IPS-15b (cell line): Measurements from ENCODE around the gene ARMH2.

ENCODE experiments used
- H3K27me3 ChIP-seq: one replicate; pipeline ENCODE4 v1.6.1; 2013; ENCODE audit warnings: low read length; ENCODE audit not compliant: control insufficient read depth, insufficient read depth
- H3K36me3 ChIP-seq: one replicate; pipeline ENCODE4 v1.6.1; 2013; ENCODE audit warnings: low read length; ENCODE audit not compliant: control insufficient read depth, insufficient read depth
- H3K4me1 ChIP-seq: one replicate; pipeline ENCODE4 v1.6.1; 2013; ENCODE audit warnings: mild to moderate bottlenecking, low read length; ENCODE audit not compliant: control insufficient read depth, insufficient read depth
- H3K4me3 ChIP-seq: one replicate; pipeline ENCODE4 v1.5.1; 2013; ENCODE audit warnings: low read depth, low read length
- H3K9ac ChIP-seq: one replicate; pipeline ENCODE4 v1.6.1; 2013; ENCODE audit warnings: low read depth, mild to moderate bottlenecking, low read length
- H3K9me3 ChIP-seq: one replicate; pipeline ENCODE4 v1.6.1; 2013; ENCODE audit warnings: mild to moderate bottlenecking, low read length; ENCODE audit not compliant: control insufficient read depth, insufficient read depth

ARMH2 gene

GRCh38 chr6:24807584-24807983, 8.9 kb upstream of the ARMH2 start:
- Histone ChIP-seq H3K27me3 (no peaks in the 10 kb centered on the region), H3K36me3 (no peaks in the 10 kb centered on the region), H3K4me3 (no peak overlapping the region)

GRCh38 chr6:24802271-24803059, 3.7 kb upstream of the ARMH2 start:
- Histone ChIP-seq H3K27me3 (no peaks in the 10 kb centered on the region), H3K4me3 (no peak overlapping the region), H3K36me3 (no peaks in the 10 kb centered on the region), H3K9ac (no peak overlapping the region), H3K9me3 (no peaks in the 10 kb centered on the region), H3K4me1 (no peaks in the 10 kb centered on the region)

More at GRCh38 chr6:24807584-24807983, 8.9 kb upstream of the ARMH2 start:
- H3K9ac ChIP-seq = no peak overlapping the region
- no peaks in the 10 kb centered on the region for H3K9me3 ChIP-seq
- no peaks in the 10 kb centered on the region for H3K4me1 ChIP-seq

- H3K9ac ChIP-seq = no peak overlapping the region
Measured at GRCh38 chr6:24799541-24799915, 811 bp upstream of the ARMH2 start.

GRCh38 chr6:24797596-24798216, 1.0 kb downstream of the ARMH2 start:
- no peaks in the 10 kb centered on the region for H3K36me3 ChIP-seq
- H3K27me3 ChIP-seq = no peaks in the 10 kb centered on the region
- H3K9ac ChIP-seq = no peak overlapping the region

More at GRCh38 chr6:24799541-24799915, 811 bp upstream of the ARMH2 start:
- Histone ChIP-seq H3K36me3 (no peaks in the 10 kb centered on the region), H3K9me3 (no peaks in the 10 kb centered on the region), H3K4me3 (no peak overlapping the region), H3K27me3 (no peaks in the 10 kb centered on the region), H3K4me1 (no peaks in the 10 kb centered on the region)

GRCh38 chr6:24796616-24797290, 2.0 kb downstream of the ARMH2 start:
- Histone ChIP-seq H3K4me3 (no peak overlapping the region), H3K36me3 (no peaks in the 10 kb centered on the region), H3K27me3 (no peaks in the 10 kb centered on the region), H3K9me3 (no peaks in the 10 kb centered on the region), H3K9ac (no peak overlapping the region), H3K4me1 (no peaks in the 10 kb centered on the region)

More at GRCh38 chr6:24797596-24798216, 1.0 kb downstream of the ARMH2 start:
- Histone ChIP-seq H3K4me3 (no peak overlapping the region), H3K9me3 (no peaks in the 10 kb centered on the region), H3K4me1 (no peaks in the 10 kb centered on the region)

- Histone ChIP-seq H3K27me3 (no peaks in the 10 kb centered on the region), H3K9me3 (no peaks in the 10 kb centered on the region), H3K4me3 (no peak overlapping the region), H3K4me1 (no peaks in the 10 kb centered on the region), H3K9ac (no peak overlapping the region), H3K36me3 (no peaks in the 10 kb centered on the region)
Measured at GRCh38 chr6:24795106-24795505, 3.6 kb downstream of the ARMH2 start.

- no peaks in the 10 kb centered on the region for H3K9me3 ChIP-seq
- H3K36me3 ChIP-seq = peaks cover 21% of the 10 kb centered on the region
- H3K9ac ChIP-seq = no peak overlapping the region
- no peaks in the 10 kb centered on the region for H3K27me3 ChIP-seq
- H3K4me1 ChIP-seq = no peaks in the 10 kb centered on the region
- H3K4me3 ChIP-seq = no peak overlapping the region
Measured at GRCh38 chr6:24788031-24788665, 10.6 kb downstream of the ARMH2 start.

- Histone ChIP-seq H3K36me3 (peaks cover 14% of the 10 kb centered on the region), H3K9me3 (no peaks in the 10 kb centered on the region), H3K9ac (no peak overlapping the region), H3K4me1 (no peaks in the 10 kb centered on the region), H3K27me3 (no peaks in the 10 kb centered on the region), H3K4me3 (no peak overlapping the region)
Measured at GRCh38 chr6:24780206-24780605, 18.5 kb downstream of the ARMH2 start.

GRCh38 chr6:24779416-24780016, 19.2 kb downstream of the ARMH2 start:
- Histone ChIP-seq H3K9ac (no peak overlapping the region), H3K4me3 (no peak overlapping the region), H3K9me3 (no peaks in the 10 kb centered on the region), H3K27me3 (no peaks in the 10 kb centered on the region), H3K36me3 (peaks cover 8% of the 10 kb centered on the region), H3K4me1 (no peaks in the 10 kb centered on the region)

- Histone ChIP-seq H3K4me1 (no peaks in the 10 kb centered on the region), H3K9ac (no peak overlapping the region), H3K36me3 (peaks cover 3% of the 10 kb centered on the region), H3K27me3 (no peaks in the 10 kb centered on the region), H3K4me3 (no peak overlapping the region), H3K9me3 (no peaks in the 10 kb centered on the region)
Measured at GRCh38 chr6:24778878-24779277, 19.8 kb downstream of the ARMH2 start.

GRCh38 chr6:24778121-24778520, 20.6 kb downstream of the ARMH2 start:
- H3K27me3 ChIP-seq = no peaks in the 10 kb centered on the region
- H3K36me3 ChIP-seq = peaks cover 3% of the 10 kb centered on the region
- no peaks in the 10 kb centered on the region for H3K4me1 ChIP-seq
- H3K9ac ChIP-seq = no peak overlapping the region
- no peak overlapping the region for H3K4me3 ChIP-seq
- H3K9me3 ChIP-seq = no peaks in the 10 kb centered on the region
